NCI-H187 (cell line): ENCODE measurements around the gene TBK1.

Source experiments
- DNase-seq, 2 experiments: peaks; one replicate each; lab custom pipeline; 2025; lab: John Stamatoyannopoulos, UW

TBK1 gene

GRCh38 chr12:64545081-64545382 is 93.1 kb downstream of the TBK1 start:
- no peak for DNase-seq

DNA sequence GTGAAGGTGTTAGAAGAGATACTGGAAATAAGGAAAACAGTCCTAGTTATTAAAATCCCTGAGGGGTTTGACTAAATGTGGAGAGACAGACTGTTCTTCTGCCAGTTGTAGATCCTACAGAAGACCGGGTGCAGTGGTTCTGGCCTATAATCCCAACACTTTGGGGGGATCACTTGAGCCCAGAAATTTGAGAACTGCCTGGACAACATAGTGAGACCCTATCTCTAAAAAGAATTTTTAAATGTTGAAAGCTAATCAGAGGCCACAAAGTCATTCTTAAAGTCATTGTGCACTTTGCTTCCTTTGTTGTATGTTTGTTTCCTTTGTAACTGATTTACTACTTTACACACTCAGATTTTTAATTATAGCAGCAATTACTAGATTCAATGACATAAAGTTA is 97.2 kb downstream of the TBK1 start:
- DNase-seq = no peak

GRCh38 chr12:64550755-64551154 is 98.8 kb downstream of the TBK1 start:
- no peak for DNase-seq

GRCh38 chr12:64551676-64552075 is 99.8 kb downstream of the TBK1 start:
- DNase-seq = no peak
